Astrocyte of the cerebellum (primary cell): Measurements from ENCODE around the gene THSD7B.

Experiments used
- DNase-seq: peaks from one replicate; pipeline ENCODE4 v3.0.0-alpha.2; 2011; ENCODE audit warnings: low read depth
- H3K4me3 ChIP-seq: 2 replicates; pipeline ENCODE4 v1.5.1; 2011; ENCODE audit warnings: mild to moderate bottlenecking, low read depth, low read length, moderate library complexity
- in situ Hi-C: cut with HindIII; loops from 2 replicates; pipeline ENCODE4 v1.10.0; 2017; ENCODE audit warnings: low sequenced_read_pairs
- TF ChIP-seq, protein P1 (sequence below): IDR thresholded peaks from 2 replicates; pipeline ENCODE4 v1.5.1; 2012; ENCODE audit warnings: low read length, low read depth, moderate library complexity, mild to moderate bottlenecking; ENCODE audit errors: missing control alignments

Gene THSD7B

DNA sequence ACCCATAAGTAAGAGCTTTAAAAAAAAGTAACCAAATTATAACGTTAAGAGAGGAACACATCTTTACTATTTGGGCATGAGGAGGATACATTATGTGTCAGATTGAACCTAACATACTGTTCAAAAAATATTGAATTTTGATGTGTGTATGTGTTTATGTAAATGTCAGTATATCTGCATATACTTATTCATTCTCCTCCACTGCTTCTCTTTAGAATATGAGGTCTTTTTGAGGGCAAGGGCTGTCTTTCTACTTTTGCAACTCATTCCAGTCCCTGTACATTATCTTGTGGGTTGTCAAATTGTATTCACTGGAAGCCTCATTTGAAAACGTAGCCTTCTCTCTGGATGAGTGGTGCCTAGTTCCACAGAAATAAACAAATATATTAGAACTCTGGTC is 689.5 kb downstream of the THSD7B start:
- in situ Hi-C loops, result no loop called here
- H3K4me3 ChIP-seq, result no peak overlapping the region
- DNase-seq, result no peak
- TF ChIP-seq, protein P1, sequence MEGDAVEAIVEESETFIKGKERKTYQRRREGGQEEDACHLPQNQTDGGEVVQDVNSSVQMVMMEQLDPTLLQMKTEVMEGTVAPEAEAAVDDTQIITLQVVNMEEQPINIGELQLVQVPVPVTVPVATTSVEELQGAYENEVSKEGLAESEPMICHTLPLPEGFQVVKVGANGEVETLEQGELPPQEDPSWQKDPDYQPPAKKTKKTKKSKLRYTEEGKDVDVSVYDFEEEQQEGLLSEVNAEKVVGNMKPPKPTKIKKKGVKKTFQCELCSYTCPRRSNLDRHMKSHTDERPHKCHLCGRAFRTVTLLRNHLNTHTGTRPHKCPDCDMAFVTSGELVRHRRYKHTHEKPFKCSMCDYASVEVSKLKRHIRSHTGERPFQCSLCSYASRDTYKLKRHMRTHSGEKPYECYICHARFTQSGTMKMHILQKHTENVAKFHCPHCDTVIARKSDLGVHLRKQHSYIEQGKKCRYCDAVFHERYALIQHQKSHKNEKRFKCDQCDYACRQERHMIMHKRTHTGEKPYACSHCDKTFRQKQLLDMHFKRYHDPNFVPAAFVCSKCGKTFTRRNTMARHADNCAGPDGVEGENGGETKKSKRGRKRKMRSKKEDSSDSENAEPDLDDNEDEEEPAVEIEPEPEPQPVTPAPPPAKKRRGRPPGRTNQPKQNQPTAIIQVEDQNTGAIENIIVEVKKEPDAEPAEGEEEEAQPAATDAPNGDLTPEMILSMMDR, result no peak

DNA sequence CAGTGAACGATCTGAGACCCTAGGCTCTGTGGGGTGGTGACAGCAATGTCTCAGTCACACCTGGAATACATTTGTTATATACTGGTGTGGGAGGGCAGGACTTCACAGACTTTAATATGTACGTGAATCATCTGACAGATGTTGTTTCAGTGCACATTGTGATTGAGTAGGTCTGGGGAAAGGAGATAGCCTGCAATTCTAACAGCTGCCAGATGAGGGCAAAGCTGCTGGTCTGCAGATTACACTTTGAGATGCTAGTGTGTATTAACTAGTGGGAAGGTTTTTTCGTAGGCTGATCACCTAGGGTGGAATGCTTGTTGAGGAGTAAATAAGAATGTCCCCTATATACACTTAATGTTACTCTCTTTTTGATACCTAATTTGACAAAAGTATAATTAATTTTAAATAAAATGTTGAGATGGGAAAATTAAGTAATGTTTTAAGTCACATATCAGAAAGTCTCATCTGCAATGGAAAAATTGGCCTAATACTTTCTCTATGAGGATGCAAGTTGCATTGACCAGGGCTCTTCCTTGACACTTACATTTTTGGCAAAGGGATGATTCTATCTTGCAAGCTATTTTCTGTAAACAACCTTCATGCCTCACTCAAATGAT is 702.0 kb downstream of the THSD7B start:
- no peak overlapping the region for H3K4me3 ChIP-seq
- in situ Hi-C loops, result no loop called here
- DNase-seq, result peak; percentile 1
- TF ChIP-seq, protein P1, result peak; percentile 73

DNA sequence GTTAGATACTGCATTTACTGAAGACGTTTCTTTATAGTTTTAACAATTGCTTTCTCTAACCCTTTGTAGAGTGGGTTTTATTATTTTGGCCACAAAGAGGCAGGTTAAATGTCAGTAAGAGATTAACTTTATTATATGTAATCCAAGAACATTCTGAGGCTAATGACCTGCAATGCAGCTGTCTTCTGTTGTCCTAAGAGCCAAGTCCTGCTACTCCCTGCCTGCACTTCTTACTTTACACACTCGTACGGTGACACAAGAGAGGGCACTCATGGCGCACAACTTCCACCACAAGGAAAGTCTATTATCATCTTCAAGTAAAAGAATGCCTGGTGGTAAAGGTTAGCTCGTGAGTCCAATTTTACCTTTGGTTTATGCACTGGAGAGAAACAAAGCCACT is 727.9 kb downstream of the THSD7B start:
- TF ChIP-seq, protein P1, result no peak
- no peak for DNase-seq
- in situ Hi-C loops, result no loop called here
- no peak overlapping the region for H3K4me3 ChIP-seq

DNA sequence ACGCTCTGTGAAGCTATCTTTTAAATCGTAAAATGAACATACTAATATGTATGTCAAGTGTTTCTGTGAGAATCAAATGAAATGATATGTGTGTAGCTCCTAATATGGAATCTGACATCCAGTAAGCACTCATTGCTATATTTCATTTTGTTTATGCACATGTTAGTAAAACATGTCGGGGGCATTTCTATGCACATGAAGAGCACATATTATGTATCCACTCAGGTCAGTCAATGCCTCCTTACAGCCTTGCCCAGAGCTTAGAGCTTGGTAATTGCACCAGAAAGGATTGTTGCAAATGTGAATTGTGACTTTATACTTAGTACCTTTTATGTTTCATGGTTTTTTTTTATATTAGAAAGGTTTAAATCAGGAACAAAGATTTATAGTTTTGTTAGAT is 735.3 kb downstream of the THSD7B start:
- H3K4me3 ChIP-seq, result no peak overlapping the region
- in situ Hi-C loops, result no loop called here
- TF ChIP-seq, protein P1, result no peak
- no peak for DNase-seq

DNA sequence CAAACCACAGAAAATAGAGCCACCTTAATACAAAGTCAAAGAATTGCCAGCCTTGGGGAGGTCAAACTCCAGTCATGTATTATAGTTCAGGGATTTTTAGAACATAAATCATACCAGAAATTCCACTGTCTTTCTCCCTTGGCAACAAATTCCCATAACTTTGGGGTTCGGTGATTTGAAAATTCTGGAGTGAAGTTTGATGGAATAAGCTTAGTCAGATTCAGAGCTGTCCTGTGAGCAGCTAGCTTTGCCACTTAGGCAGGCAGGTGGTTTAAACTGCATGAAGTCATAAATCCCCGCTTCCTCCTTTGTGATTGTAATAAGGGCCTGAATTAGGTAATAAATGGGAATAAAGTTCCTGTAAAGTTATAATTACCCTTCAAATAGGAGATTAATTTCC is 741.9 kb downstream of the THSD7B start:
- no peak for DNase-seq
- TF ChIP-seq, protein P1, result no peak
- H3K4me3 ChIP-seq, result no peak overlapping the region
- in situ Hi-C loops, result no loop called here

DNA sequence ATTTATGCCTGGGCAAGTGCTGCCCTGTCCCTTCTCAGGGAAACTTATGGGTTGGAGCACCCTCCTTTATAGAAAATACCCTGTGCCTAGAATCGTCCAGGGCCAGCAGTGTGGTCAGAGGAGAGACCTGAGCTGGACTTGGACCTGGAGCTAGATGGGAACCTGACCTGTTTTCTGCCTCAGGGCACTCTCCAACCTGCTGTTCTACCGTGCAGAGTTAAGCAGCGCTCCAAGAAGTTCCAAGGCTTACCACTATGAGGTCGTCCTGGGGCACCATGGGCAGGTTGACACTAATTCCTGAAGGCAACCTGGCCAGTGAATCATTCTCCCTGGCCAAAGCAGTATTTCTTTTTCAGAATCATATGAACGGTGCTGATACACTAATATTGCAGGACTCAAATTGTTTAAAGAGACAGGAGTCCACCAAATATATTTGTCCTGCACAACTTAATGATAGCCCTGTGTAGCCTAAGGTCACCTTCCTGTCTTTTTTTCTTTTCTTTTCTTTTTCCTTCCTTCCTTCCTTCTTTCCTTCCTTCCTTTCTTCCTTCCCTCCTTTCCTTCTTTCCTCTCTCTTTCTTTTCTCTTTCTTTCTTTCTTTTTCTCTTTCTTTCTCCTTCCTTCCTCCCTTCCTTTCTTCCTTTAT is 743.5 kb downstream of the THSD7B start:
- no peak for DNase-seq
- no peak overlapping the region for H3K4me3 ChIP-seq
- in situ Hi-C loops, result no loop called here
- TF ChIP-seq, protein P1, result no peak
